NCI-H510A treated with DMSO at 0.1 percent for 48 hours (cell line): ENCODE data around the gene CBX4.
A peak's percentile ranks its signal among the peaks of the same experiment; 100 is the strongest.

Source experiments
- DNase-seq: peaks from one replicate; lab custom pipeline; 2025; lab: John Stamatoyannopoulos, UW

CBX4 gene

GRCh38 chr17:79799174-79799537 is 40.1 kb downstream of the CBX4 start:
- no peak for DNase-seq

- DNase-seq = no peak
Measured at GRCh38 chr17:79798299-79799173, 40.7 kb downstream of the CBX4 start.

GRCh38 chr17:79797492-79798298 is 41.5 kb downstream of the CBX4 start:
- DNase-seq = no peak

- DNase-seq = peak; percentile 100
Measured at GRCh38 chr17:79796763-79797491, 42.3 kb downstream of the CBX4 start, which contains the start of gene CBX8. TSS of gene CBX8 (minus strand) at chr17:79797077. CDS start at chr17:79796998, 79 bp downstream.

GRCh38 chr17:79796444-79796762 is 42.8 kb downstream of the CBX4 start:
- no peak for DNase-seq

- no peak for DNase-seq
Measured at GRCh38 chr17:79795795-79796443, 43.3 kb downstream of the CBX4 start.

GRCh38 chr17:79794659-79795511 is 44.4 kb downstream of the CBX4 start:
- no peak for DNase-seq

GRCh38 chr17:79793924-79794304 is 45.3 kb downstream of the CBX4 start:
- no peak for DNase-seq

GRCh38 chr17:79792984-79793923 is 46.0 kb downstream of the CBX4 start:
- no peak for DNase-seq

- no peak for DNase-seq
Measured at GRCh38 chr17:79792341-79792871, 46.8 kb downstream of the CBX4 start.

- DNase-seq = no peak
Measured at GRCh38 chr17:79791735-79792161, 47.5 kb downstream of the CBX4 start.

- no peak for DNase-seq
Measured at GRCh38 chr17:79790805-79791734, 48.2 kb downstream of the CBX4 start.

GRCh38 chr17:79789943-79790804 is 49.1 kb downstream of the CBX4 start:
- DNase-seq = no peak

- DNase-seq = no peak
Measured at GRCh38 chr17:79788989-79789942, 50.0 kb downstream of the CBX4 start.

GRCh38 chr17:79788455-79788854 is 50.8 kb downstream of the CBX4 start:
- no peak for DNase-seq

GRCh38 chr17:79786930-79787643 is 52.2 kb downstream of the CBX4 start:
- DNase-seq = no peak
